ENCODE measurements around the gene RASA3. TPM values are rescaled to one million over a fixed set of nuclear protein-coding genes. Genes with fewer than 3 reads are reported as not detected.

RASA3 gene
- total and polyA plus RNA-seq, 2 of the 8 experiments (the other 6 are each of a cell fraction or from before 2014, with no cell fraction given): 7.5 to 21.9 TPM

GRCh38 chr13:113948034-113948742, 184.2 kb downstream of the RASA3 start:
- Histone ChIP-seq H2BK120ac (replicated peaks; ENCODE audit: low read depth, low read length) (no peak overlapping the region), H3K9ac (replicated peaks in 1 of 4; ENCODE audit: extremely low read depth in 1 of 4, low read depth in 3 of 4, low read length in 3 of 4) (no peak overlapping the region), H4K20me1 (replicated peaks in 1 of 2; ENCODE audit: control insufficient read depth in 1 of 2, insufficient read depth in 2 of 2, low read length in 2 of 2) (no peaks in the 10 kb centered on the region), H3K79me2 (ENCODE audit: control insufficient read depth in 1 of 2, insufficient read depth in 2 of 2, low read length in 2 of 2) (no peaks in the 10 kb centered on the region), H3K4me3 (ENCODE audit: extremely low read depth in 1 of 4, insufficient read depth in 2 of 4, low read depth in 3 of 4, low read length in 4 of 4) (no peak overlapping the region), H3K23ac (ENCODE audit: insufficient read length) (no peak overlapping the region), H3K27me3 (replicated peaks in 1 of 4; ENCODE audit: control insufficient read depth in 3 of 4, extremely low read depth in 1 of 4, insufficient read depth in 3 of 4, low read length in 3 of 4) (no peaks in the 10 kb centered on the region), H2BK20ac (ENCODE audit: low read length) (no peak overlapping the region), H3K4me2 (ENCODE audit: insufficient read depth in 1 of 2, low read depth in 2 of 2, low read length in 2 of 2) (no peak overlapping the region), H3K79me1 (ENCODE audit: low read depth, low read length) (no peaks in the 10 kb centered on the region; the same call in 1 of the 2 replicates), H3K56ac (replicated peaks; ENCODE audit: insufficient read length, low read depth, low read length) (no peak overlapping the region), H3K9me3 (ENCODE audit: insufficient read depth in 2 of 2, low read depth in 1 of 2, low read length in 1 of 2) (no peaks in the 10 kb centered on the region), H3K36me3 (ENCODE audit: control insufficient read depth in 2 of 4, insufficient read depth in 4 of 4, low read length in 3 of 4) (no peaks in the 10 kb centered on the region), H2AFZ (ENCODE audit: low read length) (no peak overlapping the region), H4K8ac (ENCODE audit: extremely low read depth, insufficient read depth, low read length) (no peak overlapping the region), H4K5ac (ENCODE audit: insufficient read length, low read depth, low read length) (no peak overlapping the region), H3K4me1 (replicated peaks in 1 of 4; ENCODE audit: control insufficient read depth in 3 of 4, insufficient read depth in 4 of 4, low read length in 3 of 4) (peaks cover 0 to 2% (median 0%) of the 10 kb centered on the region in 4 experiments; a peak in 1 of 7 replicates), H2BK15ac (ENCODE audit: low read length) (no peak overlapping the region), H3K4ac (replicated peaks; ENCODE audit: insufficient read length, low read depth, low read length) (no peak overlapping the region), H2AK5ac (ENCODE audit: low read depth, low read length) (no peak overlapping the region), H3K18ac (ENCODE audit: extremely low read depth, low read length) (no peak overlapping the region), H3K23me2 (ENCODE audit: low read depth, low read length) (no peaks in the 10 kb centered on the region), H3K27ac (ENCODE audit: low read depth, low read length) (no peak overlapping the region), H2BK5ac (ENCODE audit: low read depth, low read length) (no peak overlapping the region), H2BK12ac (ENCODE audit: low read depth, low read length) (no peak overlapping the region), H3K14ac (ENCODE audit: insufficient read length) (no peak overlapping the region), H4K91ac (replicated peaks; ENCODE audit: insufficient read length, low read length) (no peak overlapping the region)
- DNase-seq (ENCODE audit: low read depth in 1 of 2, low spot score in 2 of 2) (no peak), FAIRE-seq (no peak)
- ChIA-PET CTCF (ENCODE audit: partially characterized antibody) (interaction anchor here (0.8 to 3.3 kb wide), 4 partner anchors 11 to 281 kb away, joined by 5 to 13 read pairs (median 6); partner anchors contain the start of gene GRK1), POLR2A (ENCODE audit: partially characterized antibody) (interaction anchor here (0.8 to 1.5 kb wide), 2 partner anchors 10 to 274 kb away, joined by 3 read pairs; no protein-coding TSS in a partner anchor)
- 90% methylated on average over 14 of the region's 14 CpGs; no CpG with 5 or more reads in 1 of the 2 experiments for WGBS, 2 experiments (ENCODE audit: extremely low coverage in 1 of 2, insufficient coverage in 1 of 2, insufficient read length in 1 of 2, insufficient replicate concordance in 2 of 2, low coverage in 1 of 2, low lambda C conversion rate in 2 of 2, missing lambda C conversion rate in 1 of 2)
- TF ChIP-seq YY1 (IDR thresholded peaks at IDR 0.05; ENCODE audit: low read depth, low read length) (no peak), RBBP5 (IDR thresholded peaks at IDR 0.05; ENCODE audit: borderline replicate concordance, low read depth, low read length) (no peak), GTF2F1 (IDR thresholded peaks at IDR 0.05; ENCODE audit: borderline replicate concordance, low read depth, low read length) (no peak), ZNF274 (IDR thresholded peaks at IDR 0.05; ENCODE audit: borderline replicate concordance, extremely low read depth, low read length) (no peak), SRF (IDR thresholded peaks at IDR 0.05; ENCODE audit: low read depth, low read length) (no peak), JUND (IDR thresholded peaks at IDR 0.05; ENCODE audit: low read length) (no peak), TAF7 (optimal IDR thresholded peaks at IDR 0.05; ENCODE audit: borderline replicate concordance, low read depth, low read length) (no peak), CBX8 (IDR thresholded peaks at IDR 0.05; ENCODE audit: borderline replicate concordance, low read depth, low read length) (no peak), TAF1 (IDR thresholded peaks at IDR 0.05; ENCODE audit: low read depth, low read length) (no peak), CHD2 (IDR thresholded peaks at IDR 0.05; ENCODE audit: low read length) (no peak), BRCA1 (IDR thresholded peaks at IDR 0.05; ENCODE audit: low read depth, low read length) (no peak), SP4 (IDR thresholded peaks at IDR 0.05; ENCODE audit: low read length) (no peak)
- TF ChIP-seq, protein P1, sequence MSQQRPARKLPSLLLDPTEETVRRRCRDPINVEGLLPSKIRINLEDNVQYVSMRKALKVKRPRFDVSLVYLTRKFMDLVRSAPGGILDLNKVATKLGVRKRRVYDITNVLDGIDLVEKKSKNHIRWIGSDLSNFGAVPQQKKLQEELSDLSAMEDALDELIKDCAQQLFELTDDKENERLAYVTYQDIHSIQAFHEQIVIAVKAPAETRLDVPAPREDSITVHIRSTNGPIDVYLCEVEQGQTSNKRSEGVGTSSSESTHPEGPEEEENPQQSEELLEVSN (IDR thresholded peaks at IDR 0.05): no peak
